HepG2 (cell line): ENCODE results near the gene BFAR. TPM values are rescaled to one million over a fixed set of nuclear protein-coding genes. Genes with fewer than 3 reads are reported as not detected.

ENCODE experiments used
- ARID3A ChIP-seq: IDR thresholded peaks from 2 replicates; pipeline ENCODE4 v1.6.1; 2012; ENCODE audit warnings: low read depth, low read length, improper control_type of control experiment
- CENPT ChIP-seq: sonication (generic); formaldehyde crosslinking; IDR thresholded peaks from 2 replicates; pipeline ENCODE4 v1.8.0; 2022; ENCODE audit warnings: low read depth, mild to moderate bottlenecking, moderate library complexity, missing genetic modification reagents
- DRAP1 ChIP-seq: IDR thresholded peaks from 2 replicates; pipeline ENCODE4 v1.6.1; 2016; ENCODE audit warnings: missing genetic modification reagents, missing compliant biosample characterization
- HDAC1 ChIP-seq: sonication (generic); formaldehyde crosslinking; IDR thresholded peaks from 2 replicates; pipeline ENCODE4 v1.5.1; 2020; ENCODE audit warnings: mild to moderate bottlenecking, missing genetic modification reagents
- MAZ ChIP-seq, 2 experiments: sonication (generic) in 1 of 2; formaldehyde crosslinking in 1 of 2; IDR thresholded peaks; 2 replicates each; pipeline versions ENCODE4 v1.5.0 to v1.6.1; 2012 to 2020; ENCODE audit warnings: low read depth in 2 of 2, mild to moderate bottlenecking in 2 of 2, borderline replicate concordance in 1 of 2, improper control_type of control experiment in 1 of 2, low read length in 1 of 2, missing genetic modification reagents in 1 of 2, moderate library complexity in 1 of 2
- MIXL1 ChIP-seq: IDR thresholded peaks from 2 replicates; pipeline ENCODE4 v1.6.1; 2016
- MNT ChIP-seq: fragments of 450-650 bp; IDR thresholded peaks from 2 replicates; pipeline ENCODE4 v1.6.1; 2016
- NR2F6 ChIP-seq, 2 experiments: IDR thresholded peaks; 2 replicates each; pipeline ENCODE4 v1.6.1; 2016; ENCODE audit warnings: antibody characterized with exemption in 1 of 2, mild to moderate bottlenecking in 1 of 2
- PHB2 ChIP-seq: fragments of 450-650 bp; IDR thresholded peaks from 2 replicates; pipeline ENCODE4 v1.6.1; 2018; ENCODE audit not compliant: partially characterized antibody
- RBM22 ChIP-seq: fragments of 200-400 bp; formaldehyde crosslinking; optimal IDR thresholded peaks from 2 replicates; pipeline ENCODE3; 2017; ENCODE audit warnings: mild to moderate bottlenecking, low read length, moderate library complexity
- RFX1 ChIP-seq: fragments of 450-650 bp; IDR thresholded peaks from 2 replicates; pipeline ENCODE4 v1.6.1; 2017
- SP140L ChIP-seq: sonication (generic); formaldehyde crosslinking; IDR thresholded peaks from 2 replicates; pipeline ENCODE4 v1.4.0; 2020; ENCODE audit warnings: missing genetic modification reagents, borderline replicate concordance
- THAP8 ChIP-seq: sonication (generic); formaldehyde crosslinking; IDR thresholded peaks from 2 replicates; pipeline ENCODE4 v1.5.1; 2020; ENCODE audit warnings: missing genetic modification reagents, mild to moderate bottlenecking, borderline replicate concordance
- TMF1 ChIP-seq: sonication (generic); formaldehyde crosslinking; IDR thresholded peaks from 2 replicates; pipeline ENCODE4 v1.8.1; 2022; ENCODE audit warnings: low read depth, missing genetic modification reagents
- TSC22D2 ChIP-seq: sonication (generic); formaldehyde crosslinking; IDR thresholded peaks from 2 replicates; pipeline ENCODE4 v1.5.1; 2020; ENCODE audit warnings: missing genetic modification reagents, mild to moderate bottlenecking, borderline replicate concordance
- ZBTB14 ChIP-seq: sonication (generic); formaldehyde crosslinking; IDR thresholded peaks from 2 replicates; pipeline ENCODE4 v1.4.0; 2020; ENCODE audit warnings: missing genetic modification reagents
- ZNF280D ChIP-seq: sonication (generic); formaldehyde crosslinking; IDR thresholded peaks from 2 replicates; pipeline ENCODE4 v1.5.1; 2020; ENCODE audit warnings: mild to moderate bottlenecking, missing genetic modification reagents
- polyA plus RNA-seq, 8 experiments: library from polyadenylated mRNA; depleted of rRNA in 3 of 8; stranded (reverse) in 7 of 8; unstranded in 1 of 8; fragments of >200 nt; fragmentation: Illumina TruSeq in 4 of 8; extraction: Trizol in 4 of 8; gene quantifications; 2 replicates each; pipeline versions ENCODE4 v1.2.1 to v1.2.3, GENCODE V29; 2011 to 2016; ENCODE audit warnings: low read depth in 4 of 8, missing spikeins in 1 of 8, mixed read lengths in 1 of 8; ENCODE audit not compliant: insufficient read depth in 1 of 8
- total RNA-seq, 5 experiments: library from RNA; depleted of rRNA; stranded (reverse); fragments of >200 nt; fragmentation: Illumina TruSeq; extraction: Trizol; gene quantifications; 2 replicates each; pipeline ENCODE4 v1.2.3, GENCODE V29; 2016; ENCODE audit warnings: low read depth in 1 of 5

Gene BFAR
- total and polyA plus RNA-seq, 2 of the 13 experiments (the other 11 are each of a cell fraction or from before 2014, with no cell fraction given): 96.9 to 120 TPM

- peak; percentile 89 for TF ChIP-seq ZNF280D (CRISPR knock-in tag)
- TF ChIP-seq NR2F6 (IDR thresholded peaks at IDR 0.05): no peak
- no peak for TF ChIP-seq NR2F6 (CRISPR knock-in tag; IDR thresholded peaks at IDR 0.05)
- peak; percentile 95 for TF ChIP-seq DRAP1 (CRISPR knock-in tag)
- TF ChIP-seq MNT: peak; percentile 80
- TF ChIP-seq MAZ (IDR thresholded peaks at IDR 0.05; ENCODE audit: borderline replicate concordance, low read depth, low read length): peak; percentile 94
- TF ChIP-seq MAZ (CRISPR knock-in tag; IDR thresholded peaks at IDR 0.05; ENCODE audit: low read depth): peak; percentile 81; the same call in 1 of the 2 replicates
- TF ChIP-seq ZBTB14 (CRISPR knock-in tag): peak; percentile 77
- peak; percentile 99 for TF ChIP-seq HDAC1 (CRISPR knock-in tag)
- TF ChIP-seq RFX1: no peak
- TF ChIP-seq TMF1: peak; percentile 83; the same call in 1 of the 2 replicates
- peak; percentile 87; the same call in 1 of the 2 replicates for TF ChIP-seq CENPT (CRISPR knock-in tag)
- TF ChIP-seq MIXL1: peak; percentile 30; the same call in 1 of the 2 replicates
- TF ChIP-seq PHB2: no peak
- TF ChIP-seq ARID3A: 0 out of 2 replicates have a peak, but pooled peaks have one; percentile 40
- no peak for TF ChIP-seq THAP8 (CRISPR knock-in tag)
- no peak for TF ChIP-seq RBM22
- TF ChIP-seq SP140L: no peak
- TF ChIP-seq TSC22D2 (CRISPR knock-in tag): no peak
Measured at GRCh38 chr16:14629919-14630619, 2.7 kb upstream of the BFAR start, which contains the start of gene PARN (continued).
